ENCODE results near the gene KLHL33. TPM values are rescaled to one million over a fixed set of nuclear protein-coding genes. Genes with fewer than 3 reads are reported as not detected.

The KLHL33 gene
- polyA plus RNA-seq, 2 of the 4 experiments (the other 2 are of a cell fraction): not detected

DNA sequence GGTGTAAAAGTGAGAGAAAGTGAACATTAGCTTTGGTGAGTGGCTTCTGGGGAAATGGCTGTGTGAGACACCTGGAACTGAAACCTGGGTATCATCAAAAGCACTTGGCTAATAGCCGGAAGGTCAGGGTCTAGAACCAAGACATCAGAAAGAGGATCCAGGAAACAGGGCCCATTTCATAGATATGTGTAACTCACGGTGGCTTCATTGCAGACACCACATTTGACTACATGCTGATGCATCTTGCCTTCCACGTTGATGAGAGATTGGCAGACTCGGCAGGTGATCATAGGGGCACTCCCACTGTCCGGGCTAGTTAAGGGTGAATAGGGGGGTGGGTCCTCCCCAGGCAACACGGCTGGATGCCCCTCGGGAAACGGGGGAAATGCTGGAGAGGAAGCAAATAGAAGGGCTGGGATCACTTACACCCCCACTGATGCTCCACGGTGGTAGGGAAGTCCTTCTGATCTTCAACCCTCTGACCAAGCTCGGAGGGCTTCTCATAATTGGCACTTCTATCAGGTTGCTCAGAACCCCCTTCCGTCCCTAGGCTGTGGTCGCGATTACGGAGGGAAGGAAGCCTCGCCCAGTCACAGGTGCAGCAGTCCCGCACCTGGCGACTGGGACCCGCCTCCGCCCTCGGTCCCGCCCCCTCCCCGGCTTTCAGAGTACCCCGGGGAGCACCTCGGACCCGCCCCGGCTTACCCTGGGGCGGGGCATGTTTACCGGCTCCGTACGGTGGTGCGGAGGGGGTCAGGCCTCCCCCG is 24.7 kb upstream of the KLHL33 start:
- H3K4me1 ChIP-seq: peaks cover 34% of the 10 kb centered on the region
- ATAC-seq (peak in 1 of 2 experiments; percentile 10; a peak in 3 of 6 replicates), DNase-seq (ENCODE audit: low read depth in 1 of 2, low spot score in 1 of 2) (no peak), FAIRE-seq (no peak)
- H3K9me3 ChIP-seq: no peaks in the 10 kb centered on the region
- WGBS (ENCODE audit: missing lambda C conversion rate): 10% methylated on average over 16 of the region's 32 CpGs
- H3K4me3 ChIP-seq: peak overlapping the region; percentile 85
- peak overlapping the region; percentile 85 for H3K4me2 ChIP-seq
- TF ChIP-seq BHLHE40 (IDR thresholded peaks at IDR 0.05; ENCODE audit: low read depth, low read length) (no peak), MAZ (IDR thresholded peaks at IDR 0.05; ENCODE audit: borderline replicate concordance, low read depth, low read length) (no peak), KDM1A (IDR thresholded peaks at IDR 0.05; ENCODE audit: low read depth) (no peak), ELK1 (IDR thresholded peaks at IDR 0.05; ENCODE audit: low read depth, low read length) (no peak), RNF2 (IDR thresholded peaks at IDR 0.05; ENCODE audit: borderline replicate concordance, low read depth) (no peak), NFE2L2 (conservative IDR thresholded peaks at IDR 0.05; ENCODE audit: low read length) (no peak), GATA3 (IDR thresholded peaks at IDR 0.05; ENCODE audit: borderline replicate concordance) (no peak), HMGXB4 (CRISPR knock-in tag; IDR thresholded peaks at IDR 0.05; ENCODE audit: borderline replicate concordance) (no peak), TFCP2L1 (CRISPR knock-in tag; IDR thresholded peaks at IDR 0.05) (no peak), MYC (IDR thresholded peaks at IDR 0.05; ENCODE audit: borderline replicate concordance, low read length) (no peak), E2F6 (IDR thresholded peaks at IDR 0.05; ENCODE audit: borderline replicate concordance, low read depth) (no peak), RAD21 (conservative IDR thresholded peaks at IDR 0.05 in 1 of 2, IDR thresholded peaks at IDR 0.05 in 1 of 2) (no peak), CTCF (IDR thresholded peaks at IDR 0.05) (no peak), EHMT2 (IDR thresholded peaks at IDR 0.05; ENCODE audit: low read depth) (no peak), NPAS2 (CRISPR knock-in tag; IDR thresholded peaks at IDR 0.05; ENCODE audit: borderline replicate concordance) (no peak), CHD2 (IDR thresholded peaks at IDR 0.05; ENCODE audit: low read length, partially characterized antibody) (no peak), ZNF302 (CRISPR knock-in tag; IDR thresholded peaks at IDR 0.05) (no peak), CBX8 (IDR thresholded peaks at IDR 0.05) (no peak)
- ChIA-PET CTCF (interaction anchor here (1.1 to 2.4 kb wide), 2 partner anchors 45 to 153 kb away, joined by 5 to 6 read pairs; no protein-coding TSS in a partner anchor), POLR2A (interaction anchor here (0.6 to 2.3 kb wide), 8 partner anchors 9 to 223 kb away, joined by 3 to 44 read pairs (median 7); partner anchors contain the start of genes PARP2, PNP, RNASE4 and TEP1)
- H3K27ac ChIP-seq: peak overlapping the region; percentile 85 to 92
